ENCODE measurements around the gene BST2.
A peak's percentile ranks its signal among the peaks of the same experiment; 100 is the strongest.

Gene BST2

DNA sequence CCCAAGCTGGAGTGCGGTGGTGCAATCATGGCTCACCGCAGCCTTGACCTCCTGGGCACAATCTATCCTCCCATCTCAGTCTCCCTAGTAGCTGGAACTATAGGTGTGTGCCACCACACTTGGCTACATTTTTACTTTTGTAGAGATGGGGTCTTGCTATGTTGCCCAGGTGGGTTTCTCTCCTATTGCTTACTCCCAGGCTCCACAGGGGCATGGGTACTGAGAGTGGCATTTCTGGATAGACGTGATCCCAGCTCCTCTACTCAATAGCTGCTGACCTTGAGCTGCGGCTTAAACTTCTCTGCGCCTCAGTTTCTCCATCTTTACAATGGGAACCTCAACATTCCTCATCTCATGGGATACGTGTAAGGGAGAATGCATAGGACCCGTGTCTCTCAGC lies 26.0 kb upstream of the BST2 start:
- DNase-seq (ENCODE audit: low spot score) = no peak
- TF ChIP-seq, protein P1, sequence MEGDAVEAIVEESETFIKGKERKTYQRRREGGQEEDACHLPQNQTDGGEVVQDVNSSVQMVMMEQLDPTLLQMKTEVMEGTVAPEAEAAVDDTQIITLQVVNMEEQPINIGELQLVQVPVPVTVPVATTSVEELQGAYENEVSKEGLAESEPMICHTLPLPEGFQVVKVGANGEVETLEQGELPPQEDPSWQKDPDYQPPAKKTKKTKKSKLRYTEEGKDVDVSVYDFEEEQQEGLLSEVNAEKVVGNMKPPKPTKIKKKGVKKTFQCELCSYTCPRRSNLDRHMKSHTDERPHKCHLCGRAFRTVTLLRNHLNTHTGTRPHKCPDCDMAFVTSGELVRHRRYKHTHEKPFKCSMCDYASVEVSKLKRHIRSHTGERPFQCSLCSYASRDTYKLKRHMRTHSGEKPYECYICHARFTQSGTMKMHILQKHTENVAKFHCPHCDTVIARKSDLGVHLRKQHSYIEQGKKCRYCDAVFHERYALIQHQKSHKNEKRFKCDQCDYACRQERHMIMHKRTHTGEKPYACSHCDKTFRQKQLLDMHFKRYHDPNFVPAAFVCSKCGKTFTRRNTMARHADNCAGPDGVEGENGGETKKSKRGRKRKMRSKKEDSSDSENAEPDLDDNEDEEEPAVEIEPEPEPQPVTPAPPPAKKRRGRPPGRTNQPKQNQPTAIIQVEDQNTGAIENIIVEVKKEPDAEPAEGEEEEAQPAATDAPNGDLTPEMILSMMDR (IDR thresholded peaks at IDR 0.05; ENCODE audit: borderline replicate concordance, control extremely low read depth, extremely low read depth, insufficient read depth, missing control alignments) = no peak
- in situ Hi-C loops (cut with MboI; ENCODE audit: low sequenced_read_pairs, unreplicated experiment) = no loop called here

DNA sequence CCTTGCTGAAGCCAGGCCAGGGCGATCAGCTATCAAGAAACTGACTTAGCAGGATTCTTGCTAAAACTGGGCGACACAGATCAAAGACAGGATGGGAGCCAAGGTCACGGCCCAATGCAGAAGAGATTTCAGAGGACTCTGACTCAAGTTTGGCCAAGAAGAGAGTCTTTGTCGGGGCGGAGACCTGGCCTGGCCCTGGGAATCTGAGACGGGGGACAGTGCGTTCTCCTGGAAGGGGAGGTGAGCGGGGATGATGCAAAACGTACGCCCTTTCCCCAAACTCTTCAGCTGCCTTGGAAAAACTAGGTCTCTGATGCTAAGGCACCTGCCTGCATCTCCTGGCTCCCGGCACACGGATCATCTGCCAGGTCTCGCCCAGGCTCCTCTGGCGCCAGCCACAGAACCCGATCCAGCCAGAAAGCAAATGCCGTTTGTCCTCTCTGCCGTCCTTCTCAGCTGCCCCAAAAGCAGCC lies 24.2 kb upstream of the BST2 start:
- in situ Hi-C loops (cut with MboI; ENCODE audit: low sequenced_read_pairs, unreplicated experiment) = no loop called here
- no peak for DNase-seq (ENCODE audit: low spot score)
- TF ChIP-seq, protein P1 (IDR thresholded peaks at IDR 0.05; ENCODE audit: borderline replicate concordance, control extremely low read depth, extremely low read depth, insufficient read depth, missing control alignments) = no peak

DNA sequence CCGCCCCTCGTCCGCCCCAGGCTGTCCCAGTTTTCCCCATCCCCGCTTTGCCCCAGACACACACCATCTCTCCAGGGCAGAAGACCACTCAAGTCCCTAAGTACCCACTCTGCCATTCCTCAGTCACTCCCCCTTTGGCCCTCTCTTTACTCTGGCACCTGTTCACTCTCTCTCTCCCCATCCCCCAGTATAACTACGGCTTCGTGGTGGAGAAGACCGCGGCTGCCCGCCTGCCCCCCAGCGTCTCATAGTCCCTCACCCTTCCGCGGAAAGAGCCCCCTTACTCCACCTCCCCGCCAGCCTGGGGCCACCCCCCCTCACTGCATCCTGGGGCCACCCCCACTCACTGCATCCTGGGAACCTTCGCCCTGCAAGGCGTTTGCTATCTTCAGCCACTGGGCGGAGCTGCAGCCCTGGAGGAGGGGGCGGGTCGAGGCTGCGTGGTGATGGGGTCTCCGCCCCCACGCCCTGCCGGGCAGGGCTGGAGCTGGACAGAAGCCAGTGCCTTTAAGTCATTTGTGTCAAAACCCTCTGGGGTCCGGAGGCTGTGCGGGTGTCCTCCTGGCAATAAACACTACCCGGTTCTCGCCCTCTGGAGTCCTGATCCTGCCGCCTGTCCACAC lies 19.4 kb upstream of the BST2 start:
- in situ Hi-C loops (cut with MboI; ENCODE audit: low sequenced_read_pairs, unreplicated experiment) = no loop called here
- TF ChIP-seq, protein P1 (IDR thresholded peaks at IDR 0.05; ENCODE audit: borderline replicate concordance, control extremely low read depth, extremely low read depth, insufficient read depth, missing control alignments) = peak; percentile 81
- DNase-seq (ENCODE audit: low spot score) = peak; percentile 78

DNA sequence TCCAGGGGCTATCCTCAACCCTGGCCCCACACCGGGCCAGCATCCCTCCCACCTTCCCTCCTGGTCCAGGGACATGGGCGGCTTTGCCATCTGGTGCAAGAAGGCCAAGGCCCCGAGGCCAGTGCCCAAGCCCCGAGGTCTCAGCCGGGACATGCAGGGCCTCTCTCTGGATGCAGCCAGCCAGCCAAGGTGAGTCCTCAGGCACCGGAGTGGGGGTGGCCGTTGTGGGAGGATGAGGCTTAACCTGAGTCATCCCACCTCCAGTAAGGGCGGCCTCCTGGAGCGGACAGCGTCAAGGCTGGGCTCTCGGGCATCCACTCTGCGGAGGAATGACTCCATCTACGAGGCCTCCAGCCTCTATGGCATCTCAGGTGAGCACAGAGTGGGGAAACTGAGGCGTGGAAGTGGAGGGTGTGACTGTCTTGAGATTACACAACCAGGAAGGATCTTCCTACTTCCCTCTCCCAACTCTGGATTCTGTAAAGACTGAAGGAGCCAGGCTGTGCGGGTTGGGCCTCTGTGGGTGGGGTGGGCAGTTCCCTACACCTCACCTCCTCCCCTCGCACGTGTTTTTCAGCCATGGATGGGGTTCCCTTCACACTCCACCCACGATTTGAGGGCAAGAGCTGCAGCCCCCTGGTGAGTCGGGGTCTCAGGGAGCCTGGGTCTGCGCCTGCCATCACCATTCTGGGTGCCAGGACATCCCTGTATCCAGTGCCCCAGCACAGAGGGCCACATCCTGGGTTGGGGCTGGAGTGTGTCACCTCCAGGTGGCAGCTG lies 18.2 kb upstream of the BST2 start:
- TF ChIP-seq, protein P1 (IDR thresholded peaks at IDR 0.05; ENCODE audit: borderline replicate concordance, control extremely low read depth, extremely low read depth, insufficient read depth, missing control alignments) = no peak
- in situ Hi-C loops (cut with MboI; ENCODE audit: low sequenced_read_pairs, unreplicated experiment) = no loop called here

DNA sequence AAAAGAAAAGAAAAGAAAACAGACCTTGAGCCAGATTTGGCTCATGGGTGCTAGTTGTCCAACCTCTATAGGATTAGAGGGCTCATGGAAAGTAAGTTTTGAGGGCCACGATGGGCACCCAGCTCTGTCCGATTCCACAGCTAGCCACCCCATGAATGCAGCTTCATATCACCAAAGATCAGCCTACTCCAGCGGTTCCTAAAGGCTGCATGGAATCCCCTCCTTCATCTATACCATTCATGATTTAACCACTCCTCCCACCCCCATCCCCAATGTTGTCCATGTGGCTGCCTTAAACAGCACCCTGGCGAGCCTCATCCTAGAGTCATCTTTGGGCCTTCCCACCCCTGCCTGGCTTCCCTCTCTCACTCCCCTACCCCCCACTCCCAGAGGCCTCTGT lies 16.5 kb upstream of the BST2 start:
- TF ChIP-seq, protein P1 (IDR thresholded peaks at IDR 0.05; ENCODE audit: borderline replicate concordance, control extremely low read depth, extremely low read depth, insufficient read depth, missing control alignments) = no peak
- in situ Hi-C loops (cut with MboI; ENCODE audit: low sequenced_read_pairs, unreplicated experiment) = no loop called here
- DNase-seq (ENCODE audit: low spot score) = no peak

More for the DNA sequence above, 18.2 kb upstream of the BST2 start:
- DNase-seq (ENCODE audit: low spot score) = no peak

DNA sequence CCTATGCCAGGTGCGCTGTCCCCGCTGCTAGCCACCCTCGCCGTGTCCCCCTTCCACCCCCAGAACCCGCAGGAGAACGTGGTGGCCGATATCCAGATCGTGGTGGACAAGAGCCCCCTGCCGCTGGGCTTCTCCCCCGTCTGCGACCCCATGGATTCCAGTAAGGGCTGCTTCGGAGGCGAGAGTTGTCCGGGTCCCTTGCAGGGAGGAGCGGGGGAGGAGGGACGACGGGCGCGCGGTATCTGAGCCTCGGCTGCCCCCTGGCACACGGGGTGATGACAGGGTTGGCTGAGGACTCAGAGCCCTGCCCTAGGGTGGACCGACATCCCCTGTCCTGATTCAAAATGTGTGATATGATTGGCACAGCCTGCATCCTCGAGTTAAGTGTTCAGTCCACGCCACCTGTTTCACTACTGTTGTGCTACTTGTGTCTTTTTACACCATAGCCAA lies 15.1 kb upstream of the BST2 start:
- TF ChIP-seq, protein P1 (IDR thresholded peaks at IDR 0.05; ENCODE audit: borderline replicate concordance, control extremely low read depth, extremely low read depth, insufficient read depth, missing control alignments) = no peak
- no peak for DNase-seq (ENCODE audit: low spot score)
- in situ Hi-C loops (cut with MboI; ENCODE audit: low sequenced_read_pairs, unreplicated experiment) = no loop called here
